CD14-positive monocyte (primary cell): ENCODE results near the gene CCDC73. TPM values are rescaled to one million over a fixed set of nuclear protein-coding genes. Genes with fewer than 3 reads are reported as not detected.

Experiments used
- DNase-seq, 3 donors: peaks; one replicate each; pipeline ENCODE4 v3.0.0-alpha.2; 2011 to 2022
- H2AFZ ChIP-seq: 2 replicates; pipeline ENCODE4 v1.6.0; 2012; ENCODE audit warnings: mild to moderate bottlenecking, low read depth, low read length, inconsistent platforms; ENCODE audit not compliant: insufficient read depth, poor library complexity, severe bottlenecking
- H3K27ac ChIP-seq, 2 donors: 1 replicate in 1 of 2; 2 replicates in 1 of 2; pipeline ENCODE4 v1.5.1; 2012 to 2013; ENCODE audit warnings: low read length in 2 of 2, control low read depth in 1 of 2, inconsistent platforms in 1 of 2, low read depth in 1 of 2, mild to moderate bottlenecking in 1 of 2
- H3K27me3 ChIP-seq, 2 donors: one replicate each; pipeline versions ENCODE4 v1.6.0 to v1.6.1; 2011 to 2013; ENCODE audit warnings: low read length in 2 of 2; ENCODE audit not compliant: control insufficient read depth in 2 of 2, insufficient read depth in 2 of 2
- H3K36me3 ChIP-seq, 2 donors: replicated peaks in 1 of 2; 1 replicate in 1 of 2; 2 replicates in 1 of 2; pipeline versions ENCODE4 v1.5.1 to v1.6.1; 2012 to 2013; ENCODE audit warnings: low read length in 2 of 2, control low read depth in 1 of 2, inconsistent platforms in 1 of 2, mild to moderate bottlenecking in 1 of 2; ENCODE audit not compliant: insufficient read depth in 2 of 2, control insufficient read depth in 1 of 2
- H3K4me1 ChIP-seq, 2 donors: 1 replicate in 1 of 2; 2 replicates in 1 of 2; pipeline versions ENCODE4 v1.5.1 to v1.6.1; 2012 to 2013; ENCODE audit warnings: low read length in 2 of 2, control low read depth in 1 of 2, inconsistent platforms in 1 of 2, mild to moderate bottlenecking in 1 of 2, moderate library complexity in 1 of 2; ENCODE audit not compliant: insufficient read depth in 2 of 2, control insufficient read depth in 1 of 2
- H3K4me2 ChIP-seq: replicated peaks from 2 replicates; pipeline ENCODE3; 2012; ENCODE audit warnings: low read length, moderate library complexity, mild to moderate bottlenecking; ENCODE audit not compliant: poor library complexity, severe bottlenecking; ENCODE audit errors: extremely low read depth
- H3K4me3 ChIP-seq, 3 experiments: fragments of 200-600 bp in 1 of 3; sonication (generic) in 1 of 3; replicated peaks in 1 of 3; 1 replicate in 2 of 3; 2 replicates in 1 of 3; pipeline ENCODE4 v1.5.1; 2011 to 2013; ENCODE audit warnings: low read length in 3 of 3, mild to moderate bottlenecking in 3 of 3, control low read depth in 2 of 3, low read depth in 2 of 3, inconsistent platforms in 1 of 3, moderate library complexity in 1 of 3
- H3K79me2 ChIP-seq: 2 replicates; pipeline ENCODE4 v1.6.0; 2012; ENCODE audit warnings: mild to moderate bottlenecking, control low read depth, inconsistent platforms, low read length, moderate library complexity; ENCODE audit not compliant: insufficient read depth
- H3K9ac ChIP-seq: 2 replicates; pipeline ENCODE4 v1.6.0; 2017; ENCODE audit warnings: low read length, mild to moderate bottlenecking; ENCODE audit not compliant: insufficient read depth, poor library complexity, severe bottlenecking
- H3K9me3 ChIP-seq, 2 donors: replicated peaks in 1 of 2; 1 replicate in 1 of 2; 2 replicates in 1 of 2; pipeline versions ENCODE4 v1.5.1 to v1.6.1; 2012 to 2013; ENCODE audit warnings: low read length in 2 of 2, control low read depth in 1 of 2; ENCODE audit not compliant: control insufficient read depth in 1 of 2, insufficient read depth in 1 of 2
- H4K20me1 ChIP-seq: 2 replicates; pipeline ENCODE4 v1.6.0; 2012; ENCODE audit warnings: mild to moderate bottlenecking, low read length, control low read depth, moderate library complexity; ENCODE audit not compliant: insufficient read depth
- H3K27ac Mint-ChIP-seq, 7 donors: one replicate each; pipeline ENCODE4 v1.8.0; 2020; ENCODE audit warnings: mild to moderate bottlenecking in 7 of 7, mixed read lengths in 7 of 7, moderate library complexity in 6 of 7, inconsistent platforms in 2 of 7
- H3K27me3 Mint-ChIP-seq, 3 donors: one replicate each; pipeline ENCODE4 v1.8.0; 2021 to 2022; ENCODE audit warnings: low read depth in 3 of 3, mild to moderate bottlenecking in 3 of 3, mixed read lengths in 3 of 3, moderate library complexity in 3 of 3, inconsistent platforms in 1 of 3
- H3K36me3 Mint-ChIP-seq, 2 donors: one replicate each; pipeline ENCODE4 v1.8.0; 2020; ENCODE audit warnings: mixed read lengths in 2 of 2, inconsistent platforms in 1 of 2, mild to moderate bottlenecking in 1 of 2
- H3K4me1 Mint-ChIP-seq: one replicate; pipeline ENCODE4 v1.8.0; 2020; ENCODE audit warnings: mild to moderate bottlenecking, mixed read lengths
- H3K4me3 Mint-ChIP-seq, 2 donors: one replicate each; pipeline ENCODE4 v1.8.0; 2020; ENCODE audit warnings: mild to moderate bottlenecking in 2 of 2, mixed read lengths in 2 of 2, moderate library complexity in 1 of 2
- H3K9me3 Mint-ChIP-seq, 7 donors: one replicate each; pipeline ENCODE4 v1.8.0; 2020 to 2022; ENCODE audit warnings: mixed read lengths in 7 of 7, mild to moderate bottlenecking in 6 of 7, moderate library complexity in 6 of 7, inconsistent platforms in 2 of 7
- WGBS: methylation state at CpG from one replicate; pipeline ENCODE4 v1.1.5; 2013; ENCODE audit warnings: missing lambda C conversion rate; ENCODE audit not compliant: insufficient coverage; 5-methylcytosine and 5-hydroxymethylcytosine counted together
- intact Hi-C, 2 donors: fragments of 100-400 bp; cut with micrococcal nuclease; formaldehyde crosslinking; loops; one replicate each; pipeline versions ENCODE4 v1.15.0 to v1.15.1; 2023
- polyA plus RNA-seq, 3 donors: library from polyadenylated mRNA; depleted of rRNA in 1 of 3; unstranded in 2 of 3; stranded (reverse) in 1 of 3; fragments of 300-500 nt in 2 of 3; fragments of >200 nt in 1 of 3; fragmentation: Illumina TruSeq in 2 of 3; gene quantifications; 1 replicate in 2 of 3; 2 replicates in 1 of 3; pipeline ENCODE4 v1.2.3, GENCODE V29; 2012 to 2021
- TF ChIP-seq, protein P1 (sequence below): fragments of 200-600 bp; IDR thresholded peaks from one replicate; pipeline ENCODE4 v1.8.0; 2022; ENCODE audit warnings: antibody characterized with exemption, mild to moderate bottlenecking

The CCDC73 gene
- polyA plus RNA-seq, 3 donors: 0.03 to 0.09 TPM; not detected in 1

DNA sequence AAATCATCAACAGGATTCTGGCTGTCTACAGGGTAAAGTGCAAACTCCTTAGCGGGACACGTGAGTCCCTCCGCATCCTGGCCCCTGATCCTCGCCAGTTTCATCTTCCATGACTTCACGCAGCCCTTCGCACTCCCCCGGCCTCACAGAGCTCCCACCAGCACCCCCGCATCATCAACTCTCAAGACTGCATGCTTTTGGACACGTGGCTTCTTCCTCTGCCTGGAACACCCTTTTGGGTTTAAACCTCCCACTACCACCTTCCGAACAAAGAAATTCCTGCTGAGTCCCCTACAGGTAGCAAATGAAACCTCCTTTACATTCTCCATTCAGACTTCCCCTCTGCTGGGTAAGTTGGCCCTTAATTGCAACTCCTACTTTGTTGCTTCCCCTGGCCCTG is 223.4 kb downstream of the CCDC73 start:
- 95% methylated on average over 10 of the region's 10 CpGs for WGBS
- H3K4me3 Mint-ChIP-seq: no peak overlapping the region

DNA sequence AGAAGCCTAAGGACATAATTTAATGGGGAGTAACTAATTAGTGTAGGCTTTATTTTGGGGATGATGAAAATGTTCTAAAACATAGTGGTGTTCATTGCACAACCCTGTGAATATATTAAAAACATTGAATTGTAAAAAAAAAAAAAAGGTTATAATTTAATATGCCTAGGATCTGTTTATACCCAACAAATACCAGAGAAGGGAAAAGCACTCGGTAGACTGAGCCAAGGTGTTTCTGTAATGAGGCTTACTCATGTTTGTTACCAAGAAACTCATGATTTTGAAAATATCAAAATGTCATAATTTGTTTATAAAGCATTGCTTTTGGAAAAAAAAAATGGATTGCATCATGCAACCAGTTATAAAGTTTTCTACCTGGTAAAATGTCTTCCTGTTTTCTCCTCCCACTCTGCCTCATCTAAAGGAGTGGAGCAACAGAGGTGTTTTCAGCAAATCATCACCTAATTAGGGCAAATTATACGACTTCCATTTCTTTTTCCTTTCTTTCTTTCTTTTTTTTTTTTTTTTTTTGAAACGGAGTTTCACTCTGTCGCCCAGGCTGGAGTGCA is 225.1 kb downstream of the CCDC73 start:
- 83% methylated on average over 2 of the region's 4 CpGs for WGBS
- Mint-ChIP-seq H3K9me3 (no peaks in the 10 kb centered on the region), H3K36me3 (no peaks in the 10 kb centered on the region), H3K27me3 (peaks cover 0 to 7% (median 5%) of the 10 kb centered on the region in 3 donors), H3K4me1 (peaks cover 11% of the 10 kb centered on the region), H3K27ac (no peak overlapping the region), H3K4me3 (no peak overlapping the region)
- Histone ChIP-seq H3K27me3 (no peaks in the 10 kb centered on the region), H2AFZ (no peak overlapping the region), H4K20me1 (no peaks in the 10 kb centered on the region), H3K4me3 (no peak overlapping the region), H3K9ac (no peak overlapping the region), H3K9me3 (no peaks in the 10 kb centered on the region), H3K79me2 (no peaks in the 10 kb centered on the region), H3K4me1 (no peaks in the 10 kb centered on the region), H3K4me2 (no peak overlapping the region), H3K27ac (no peak overlapping the region), H3K36me3 (no peaks in the 10 kb centered on the region)
- intact Hi-C loops: no loop called here
- TF ChIP-seq, protein P1, sequence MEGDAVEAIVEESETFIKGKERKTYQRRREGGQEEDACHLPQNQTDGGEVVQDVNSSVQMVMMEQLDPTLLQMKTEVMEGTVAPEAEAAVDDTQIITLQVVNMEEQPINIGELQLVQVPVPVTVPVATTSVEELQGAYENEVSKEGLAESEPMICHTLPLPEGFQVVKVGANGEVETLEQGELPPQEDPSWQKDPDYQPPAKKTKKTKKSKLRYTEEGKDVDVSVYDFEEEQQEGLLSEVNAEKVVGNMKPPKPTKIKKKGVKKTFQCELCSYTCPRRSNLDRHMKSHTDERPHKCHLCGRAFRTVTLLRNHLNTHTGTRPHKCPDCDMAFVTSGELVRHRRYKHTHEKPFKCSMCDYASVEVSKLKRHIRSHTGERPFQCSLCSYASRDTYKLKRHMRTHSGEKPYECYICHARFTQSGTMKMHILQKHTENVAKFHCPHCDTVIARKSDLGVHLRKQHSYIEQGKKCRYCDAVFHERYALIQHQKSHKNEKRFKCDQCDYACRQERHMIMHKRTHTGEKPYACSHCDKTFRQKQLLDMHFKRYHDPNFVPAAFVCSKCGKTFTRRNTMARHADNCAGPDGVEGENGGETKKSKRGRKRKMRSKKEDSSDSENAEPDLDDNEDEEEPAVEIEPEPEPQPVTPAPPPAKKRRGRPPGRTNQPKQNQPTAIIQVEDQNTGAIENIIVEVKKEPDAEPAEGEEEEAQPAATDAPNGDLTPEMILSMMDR: no peak
- DNase-seq: no peak

More for the DNA sequence above, 223.4 kb downstream of the CCDC73 start:
- Histone ChIP-seq H3K9ac (no peak overlapping the region), H3K4me2 (no peak overlapping the region), H3K79me2 (no peaks in the 10 kb centered on the region), H3K9me3 (no peaks in the 10 kb centered on the region), H3K27ac (no peak overlapping the region), H2AFZ (no peak overlapping the region), H4K20me1 (no peaks in the 10 kb centered on the region), H3K36me3 (no peaks in the 10 kb centered on the region), H3K4me1 (no peaks in the 10 kb centered on the region), H3K4me3 (no peak overlapping the region), H3K27me3 (no peaks in the 10 kb centered on the region)
- Mint-ChIP-seq H3K4me1 (peaks cover 11% of the 10 kb centered on the region), H3K27me3 (peaks cover 0 to 6% (median 5%) of the 10 kb centered on the region in 3 donors), H3K36me3 (no peaks in the 10 kb centered on the region), H3K9me3 (no peaks in the 10 kb centered on the region), H3K27ac (no peak overlapping the region)
- intact Hi-C loops: no loop called here
- TF ChIP-seq, protein P1: no peak
- DNase-seq: no peak
